CD4-positive, alpha-beta T cell (primary cell): ENCODE results near the gene ANKRD40. TPM values are rescaled to one million over a fixed set of nuclear protein-coding genes. Genes with fewer than 3 reads are reported as not detected.

Source experiments
- ATAC-seq: fragments of 200-7000 bp; cut with Tn5 transposase; one replicate; pipeline ENCODE4 v1.10.0; 2022; ENCODE audit warnings: mild to moderate bottlenecking; ENCODE audit not compliant: poor library complexity
- CTCF ChIA-PET: fragments of 350-600 bp; sonication (Branson Sonifier 250); formaldehyde crosslinking; loops from one replicate; lab custom pipeline; 2021; ENCODE audit warnings: antibody characterized with exemption, inconsistent platforms; lab: Charles Lee
- POLR2A ChIA-PET: fragments of 350-600 bp; sonication (Branson Sonifier 250); formaldehyde crosslinking; loops from one replicate; lab custom pipeline; 2021; ENCODE audit warnings: antibody characterized with exemption, inconsistent platforms; lab: Charles Lee
- DNase-seq, 14 experiments: peaks; one replicate each; pipeline ENCODE4 v3.0.0-alpha.2; 2013 to 2020; ENCODE audit warnings: mixed read lengths in 2 of 14
- H3K27ac ChIP-seq, 2 donors: one replicate each; pipeline versions ENCODE4 v1.5.1 to v1.7.0; 2013; ENCODE audit warnings: low read length in 2 of 2, low read depth in 1 of 2, mild to moderate bottlenecking in 1 of 2
- H3K27me3 ChIP-seq, 2 experiments: 1 replicate in 1 of 2; 2 replicates in 1 of 2; pipeline versions ENCODE4 v1.6.1 to v1.7.0; 2013; ENCODE audit warnings: low read length in 2 of 2, control low read depth in 1 of 2, mild to moderate bottlenecking in 1 of 2, moderate library complexity in 1 of 2; ENCODE audit not compliant: insufficient read depth in 2 of 2, control insufficient read depth in 1 of 2
- H3K36me3 ChIP-seq: one replicate; pipeline ENCODE4 v1.6.1; 2013; ENCODE audit warnings: low read length, control low read depth; ENCODE audit not compliant: insufficient read depth
- H3K4me1 ChIP-seq: one replicate; pipeline ENCODE4 v1.6.1; 2013; ENCODE audit warnings: low read length, control low read depth; ENCODE audit not compliant: insufficient read depth
- H3K4me3 ChIP-seq: one replicate; pipeline ENCODE4 v1.5.1; 2013; ENCODE audit warnings: mild to moderate bottlenecking, low read length, moderate library complexity
- H3K9me3 ChIP-seq, 2 experiments: 1 replicate in 1 of 2; 2 replicates in 1 of 2; pipeline versions ENCODE4 v1.6.1 to v1.7.0; 2013; ENCODE audit warnings: low read length in 2 of 2, mild to moderate bottlenecking in 2 of 2, control low read depth in 1 of 2, moderate library complexity in 1 of 2; ENCODE audit not compliant: control insufficient read depth in 1 of 2, insufficient read depth in 1 of 2
- H3K27ac Mint-ChIP-seq: one replicate; pipeline ENCODE4 v1.8.0; 2020; ENCODE audit warnings: mixed read lengths
- H3K27me3 Mint-ChIP-seq: one replicate; pipeline ENCODE4 v1.8.0; 2021; ENCODE audit warnings: mixed read lengths
- H3K36me3 Mint-ChIP-seq: one replicate; pipeline ENCODE4 v1.8.0; 2021; ENCODE audit warnings: low read depth, mixed read lengths
- H3K4me1 Mint-ChIP-seq: one replicate; pipeline ENCODE4 v1.8.0; 2021; ENCODE audit warnings: low read depth, mixed read lengths
- H3K4me3 Mint-ChIP-seq: one replicate; pipeline ENCODE4 v1.8.0; 2020; ENCODE audit warnings: mild to moderate bottlenecking, mixed read lengths
- H3K9me3 Mint-ChIP-seq: one replicate; pipeline ENCODE4 v1.8.0; 2020; ENCODE audit warnings: mixed read lengths
- CTCF ChIP-seq: fragments of 200-600 bp; IDR thresholded peaks from one replicate; pipeline ENCODE4 v1.8.0; 2022; ENCODE audit warnings: antibody characterized with exemption, mild to moderate bottlenecking
- intact Hi-C, 2 experiments: fragments of 100-400 bp; cut with DNase I in 1 of 2; cut with micrococcal nuclease in 1 of 2; formaldehyde crosslinking; loops; one replicate each; pipeline versions ENCODE4 v1.15.1 to v1.9.0; 2023 to 2025; cut with DNase I, micrococcal nuclease
- total RNA-seq, 174 experiments: library from RNA in 2 of 174; stranded (reverse) in 2 of 174; gene quantifications; one replicate each; pipeline ENCODE4 v1.2.3 and lab custom pipeline; 2021 to 2026

Gene ANKRD40
- total RNA-seq, 2 experiments from 2014 or later, result 22.8 to 24.0 TPM

DNA sequence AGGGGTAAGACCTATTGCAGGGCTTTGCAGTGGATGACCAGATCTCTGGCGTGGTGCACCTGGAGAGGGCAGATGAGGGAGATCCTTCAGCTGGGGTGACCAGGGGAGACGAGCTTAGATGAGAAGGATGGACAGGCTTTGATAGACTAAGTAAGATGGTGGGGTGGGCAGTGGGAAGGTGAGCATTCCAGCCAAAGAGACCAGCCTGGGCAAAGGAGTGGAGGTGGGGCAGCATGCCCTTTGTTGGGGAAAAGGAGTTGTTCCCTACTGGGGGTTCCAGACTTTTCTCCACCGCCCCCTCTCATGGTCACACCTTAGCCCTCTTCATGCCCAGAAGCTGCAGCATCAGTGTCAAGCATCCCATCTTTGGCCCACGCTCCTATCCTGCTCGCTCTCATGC is 27.6 kb downstream of the ANKRD40 start:
- Histone ChIP-seq H3K4me3 (no peak overlapping the region), H3K4me1 (no peaks in the 10 kb centered on the region), H3K36me3 (no peaks in the 10 kb centered on the region), H3K27me3 (peaks cover 0 to 3% of the 10 kb centered on the region in 2 experiments), H3K9me3 (no peaks in the 10 kb centered on the region), H3K27ac (no peak overlapping the region)
- Mint-ChIP-seq H3K9me3 (no peaks in the 10 kb centered on the region), H3K4me1 (no peaks in the 10 kb centered on the region), H3K36me3 (no peaks in the 10 kb centered on the region), H3K4me3 (no peak overlapping the region), H3K27ac (no peak overlapping the region), H3K27me3 (peaks cover 31% of the 10 kb centered on the region)
- ATAC-seq (no peak), DNase-seq (no peak)
- POLR2A ChIA-PET, result no interaction called here
- intact Hi-C loops, result no loop called here
- no peak for TF ChIP-seq CTCF
- CTCF ChIA-PET, result no interaction called here

DNA sequence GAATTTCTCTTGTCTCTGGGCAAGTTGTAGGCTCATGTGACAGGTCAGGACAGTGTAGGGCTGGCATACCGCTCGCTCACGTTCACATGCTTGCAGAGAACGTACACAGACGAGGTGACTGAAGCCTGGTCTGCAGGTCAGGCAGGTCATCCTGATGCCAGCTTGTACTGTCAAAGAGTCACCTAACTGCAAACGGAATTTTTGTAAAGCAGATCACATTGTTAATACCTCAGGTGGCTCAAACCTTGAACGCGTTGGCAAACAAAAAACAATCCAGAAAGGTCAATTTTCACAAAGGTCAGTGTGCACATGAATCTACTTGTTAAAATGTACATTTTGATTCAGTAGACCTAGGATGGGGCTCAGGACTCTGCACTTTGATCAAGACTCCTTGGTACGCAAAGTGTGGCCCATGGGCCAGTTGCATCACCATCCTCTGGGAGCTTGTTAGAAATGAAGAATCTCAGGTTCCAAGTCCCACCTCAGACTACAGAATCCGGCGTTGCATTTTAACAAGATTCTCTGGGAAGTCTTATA is 28.6 kb downstream of the ANKRD40 start:
- ChIA-PET POLR2A (no interaction called here), CTCF (no interaction called here)
- H3K27ac ChIP-seq, result no peak overlapping the region
- Mint-ChIP-seq H3K4me3 (no peak overlapping the region), H3K27ac (no peak overlapping the region), H3K4me1 (no peaks in the 10 kb centered on the region), H3K9me3 (no peaks in the 10 kb centered on the region), H3K36me3 (no peaks in the 10 kb centered on the region), H3K27me3 (peaks cover 31% of the 10 kb centered on the region)
- H3K36me3 ChIP-seq, result no peaks in the 10 kb centered on the region
- no peak overlapping the region for H3K4me3 ChIP-seq
- no peak for ATAC-seq
- H3K27me3 ChIP-seq, result peaks cover 0 to 3% of the 10 kb centered on the region in 2 experiments
- no peaks in the 10 kb centered on the region for H3K9me3 ChIP-seq
- H3K4me1 ChIP-seq, result no peaks in the 10 kb centered on the region
- DNase-seq, result no peak
- TF ChIP-seq CTCF, result no peak
- intact Hi-C loops, result no loop called here

GRCh38 chr17:50677851-50678375 is 29.8 kb downstream of the ANKRD40 start:
- no peak overlapping the region for H3K4me3 ChIP-seq
- H3K27me3 ChIP-seq, result peaks cover 0 to 3% of the 10 kb centered on the region in 2 experiments
- intact Hi-C loops, result no loop called here
- Mint-ChIP-seq H3K27ac (no peak overlapping the region), H3K36me3 (no peaks in the 10 kb centered on the region), H3K9me3 (no peaks in the 10 kb centered on the region), H3K27me3 (peaks cover 31% of the 10 kb centered on the region), H3K4me3 (no peak overlapping the region), H3K4me1 (no peaks in the 10 kb centered on the region)
- H3K27ac ChIP-seq, result no peak overlapping the region
- no peaks in the 10 kb centered on the region for H3K4me1 ChIP-seq
- no peaks in the 10 kb centered on the region for H3K9me3 ChIP-seq
- H3K36me3 ChIP-seq, result no peaks in the 10 kb centered on the region
- DNase-seq (no peak), ATAC-seq (no peak)
- no peak for TF ChIP-seq CTCF
- CTCF ChIA-PET, result no interaction called here
- POLR2A ChIA-PET, result no interaction called here
